Retinal pigment epithelial cell (primary cell): ENCODE data around the gene FOXI1.

Experiments
- DNase-seq: peaks from one replicate; pipeline ENCODE4 v3.0.0-alpha.2; 2010; ENCODE audit warnings: low read depth
- H3K4me3 ChIP-seq: 2 replicates; pipeline ENCODE4 v1.5.1; 2011; ENCODE audit warnings: mild to moderate bottlenecking, low read length, control low read depth, moderate library complexity
- CTCF ChIP-seq: conservative IDR thresholded peaks from 2 replicates; pipeline ENCODE4 v1.5.1; 2011; ENCODE audit warnings: low read depth, low read length, control low read depth, inconsistent platforms

FOXI1 gene

DNA sequence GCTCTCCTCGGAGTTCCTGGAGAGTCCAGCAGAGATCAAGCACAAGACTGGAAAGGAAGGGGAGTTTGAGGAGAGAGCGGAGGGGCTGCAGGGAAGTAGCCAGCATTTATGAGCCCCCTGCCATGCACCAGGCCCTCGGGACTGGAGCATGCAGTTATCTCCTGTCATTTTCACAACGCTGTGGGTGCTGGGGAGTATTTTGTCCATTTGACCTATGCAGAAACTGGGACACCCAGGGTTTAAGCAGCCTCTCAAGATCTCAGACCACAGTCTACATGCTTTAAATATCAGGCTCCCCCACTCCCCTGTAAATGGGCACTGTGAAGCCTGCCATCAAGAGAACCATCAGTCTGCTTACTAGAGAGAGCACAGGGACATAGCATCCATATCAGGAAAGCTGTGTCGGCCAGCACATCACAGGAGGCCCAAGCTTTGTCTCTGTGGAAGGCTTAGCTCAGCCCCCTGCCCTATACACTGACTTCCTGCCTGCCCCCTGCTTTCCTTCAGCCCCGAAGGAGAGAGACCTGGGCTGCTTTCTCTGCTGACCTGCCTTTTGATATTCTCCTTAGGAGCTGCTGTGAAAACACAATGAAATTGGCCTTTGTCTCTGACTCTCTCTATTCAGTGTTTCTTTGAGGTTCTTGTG lies 7.3 kb downstream of the FOXI1 start:
- TF ChIP-seq CTCF: no peak
- H3K4me3 ChIP-seq: no peak overlapping the region
- no peak for DNase-seq

GRCh38 chr5:170113522-170113900 lies 7.8 kb downstream of the FOXI1 start:
- H3K4me3 ChIP-seq: no peak overlapping the region
- TF ChIP-seq CTCF: no peak

GRCh38 chr5:170114271-170114670 lies 8.6 kb downstream of the FOXI1 start:
- H3K4me3 ChIP-seq: no peak overlapping the region
- no peak for TF ChIP-seq CTCF
- DNase-seq: no peak

More at GRCh38 chr5:170113522-170113900, 7.8 kb downstream of the FOXI1 start:
- no peak for DNase-seq

- DNase-seq: no peak
- TF ChIP-seq CTCF: no peak
- no peak overlapping the region for H3K4me3 ChIP-seq
These were observed 10.2 kb downstream of the FOXI1 start for GRCh38 chr5:170115925-170116324.

- TF ChIP-seq CTCF: no peak
- no peak overlapping the region for H3K4me3 ChIP-seq
- no peak for DNase-seq
These were observed 12.0 kb downstream of the FOXI1 start for GRCh38 chr5:170117736-170118135.

DNA sequence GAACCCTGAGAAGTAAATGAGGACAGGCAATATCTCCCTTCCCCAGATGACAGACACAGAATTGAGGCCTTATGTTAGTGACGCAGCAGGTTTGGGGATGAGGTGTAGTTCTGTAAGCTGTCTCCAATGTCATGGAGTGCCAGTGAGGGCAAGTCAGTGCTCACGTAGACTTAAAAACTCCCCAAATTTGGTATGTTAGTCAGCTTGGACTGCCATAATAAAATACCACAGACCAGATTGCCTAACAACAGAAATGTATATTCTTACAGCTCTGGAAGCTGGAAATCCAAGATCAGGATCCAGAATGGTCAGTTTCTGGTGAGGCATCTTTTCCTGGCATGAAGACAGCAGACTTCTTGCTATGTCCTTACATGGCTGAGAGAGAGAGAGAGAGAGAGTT lies 14.9 kb downstream of the FOXI1 start:
- H3K4me3 ChIP-seq: no peak overlapping the region
- no peak for DNase-seq
- TF ChIP-seq CTCF: no peak

GRCh38 chr5:170121321-170121720 lies 15.6 kb downstream of the FOXI1 start:
- no peak for TF ChIP-seq CTCF
- H3K4me3 ChIP-seq: no peak overlapping the region
- no peak for DNase-seq
